K562 (cell line): ENCODE data around the gene SRPK3. TPM values are rescaled to one million over a fixed set of nuclear protein-coding genes. Genes with fewer than 3 reads are reported as not detected.
A peak's percentile ranks its signal among the peaks of the same experiment; 100 is the strongest.

Source experiments
- ADNP ChIP-seq: fragments of 200-800 bp; sonication (Bioruptor generic); IDR thresholded peaks from 2 replicates; pipeline ENCODE4 v1.6.1; 2016; ENCODE audit warnings: missing genetic modification characterization, missing compliant biosample characterization
- CBX3 ChIP-seq, 2 experiments: IDR thresholded peaks; 1 replicate in 1 of 2; 2 replicates in 1 of 2; pipeline ENCODE4 v1.6.1; 2012; ENCODE audit warnings: inconsistent platforms in 2 of 2, low read length in 2 of 2, borderline replicate concordance in 1 of 2, control low read depth in 1 of 2
- CEBPB ChIP-seq: fragments of 450-650 bp; IDR thresholded peaks from 2 replicates; pipeline ENCODE4 v1.6.1; 2016; ENCODE audit warnings: missing genetic modification characterization, missing compliant biosample characterization
- ETS2 ChIP-seq: IDR thresholded peaks from 2 replicates; pipeline ENCODE4 v1.6.1; 2016; ENCODE audit warnings: borderline replicate concordance, missing genetic modification characterization, mild to moderate bottlenecking, moderate library complexity, missing compliant biosample characterization; ENCODE audit not compliant: poor library complexity, severe bottlenecking
- FOXA1 ChIP-seq: fragments of 450-650 bp; IDR thresholded peaks from 2 replicates; pipeline ENCODE4 v1.6.1; 2016; ENCODE audit warnings: mild to moderate bottlenecking, borderline replicate concordance
- KAT2B ChIP-seq: IDR thresholded peaks from one replicate; pipeline ENCODE4 v1.6.1; 2012; ENCODE audit warnings: low read depth, mild to moderate bottlenecking, control low read depth, inconsistent platforms, low read length, moderate library complexity
- PHTF2 ChIP-seq: fragments of 250-450 bp; sonication (Bioruptor Pico); IDR thresholded peaks from 2 replicates; pipeline ENCODE4 v1.5.0; 2021; ENCODE audit warnings: mild to moderate bottlenecking
- POU5F1 ChIP-seq: fragments of 150-350 bp; IDR thresholded peaks from 2 replicates; pipeline ENCODE4 v1.6.1; 2014; ENCODE audit warnings: borderline replicate concordance, low read length, low read depth, mild to moderate bottlenecking; ENCODE audit not compliant: partially characterized antibody
- RHOXF2B ChIP-seq: fragments of 250-450 bp; sonication (Bioruptor Pico); conservative IDR thresholded peaks from 2 replicates; pipeline ENCODE4 v1.5.1; 2021
- SMARCA5 ChIP-seq: fragments of 450-650 bp; IDR thresholded peaks from 2 replicates; pipeline ENCODE4 v1.6.1; 2016
- SRSF1 ChIP-seq: fragments of 200-400 bp; formaldehyde crosslinking; IDR thresholded peaks from 2 replicates; pipeline ENCODE4 v1.6.1; 2017; ENCODE audit warnings: mild to moderate bottlenecking, low read depth, low read length, moderate library complexity
- SRSF3 ChIP-seq: fragments of 200-400 bp; formaldehyde crosslinking; IDR thresholded peaks from 2 replicates; pipeline ENCODE4 v1.6.1; 2016; ENCODE audit warnings: mild to moderate bottlenecking, low read length, moderate library complexity; ENCODE audit not compliant: insufficient read depth
- TAF15 ChIP-seq: fragments of 200-400 bp; formaldehyde crosslinking; IDR thresholded peaks from 2 replicates; pipeline ENCODE4 v1.6.1; 2017; ENCODE audit warnings: mild to moderate bottlenecking, low read depth, low read length, moderate library complexity
- TAL1 ChIP-seq: fragments of 450-650 bp; IDR thresholded peaks from 2 replicates; pipeline ENCODE4 v1.6.1; 2016; ENCODE audit warnings: mild to moderate bottlenecking
- TCF7 ChIP-seq: sonication (generic); IDR thresholded peaks from 2 replicates; pipeline ENCODE4 v1.6.1; 2016; ENCODE audit warnings: antibody characterized with exemption, borderline replicate concordance
- TRIM28 ChIP-seq: fragments of 450-650 bp; IDR thresholded peaks from 2 replicates; pipeline ENCODE4 v1.6.1; 2017
- ZNF23 ChIP-seq: fragments of 250-450 bp; sonication (Bioruptor Pico); IDR thresholded peaks from 2 replicates; pipeline ENCODE4 v1.4.0; 2020; ENCODE audit warnings: mild to moderate bottlenecking
- ZNF444 ChIP-seq: fragments of 250-450 bp; sonication (Bioruptor Pico); IDR thresholded peaks from 2 replicates; pipeline ENCODE4 v1.4.0; 2020; ENCODE audit warnings: mild to moderate bottlenecking, moderate library complexity
- ZNF830 ChIP-seq: fragments of 250-450 bp; sonication (Bioruptor Pico); IDR thresholded peaks from 2 replicates; pipeline ENCODE4 v1.5.0; 2021; ENCODE audit warnings: mild to moderate bottlenecking
- polyA plus RNA-seq, 8 experiments: library from polyadenylated mRNA; depleted of rRNA in 4 of 8; stranded (reverse) in 5 of 8; unstranded in 3 of 8; fragments of >200 nt; fragmentation: Nextera tagmentation in 2 of 8; fragmentation: Illumina TruSeq in 1 of 8; extraction: Ambion mirVana in 2 of 8; extraction: Trizol in 1 of 8; gene quantifications; 2 replicates each; pipeline versions ENCODE4 v1.2.1 to v1.2.3, GENCODE V29; 2011 to 2014; ENCODE audit warnings: inconsistent platforms in 1 of 8, missing spikeins in 1 of 8
- total RNA-seq, 7 experiments: library from RNA; depleted of rRNA in 6 of 7; stranded (reverse); fragments of >200 nt in 6 of 7; fragmentation: Illumina TruSeq in 2 of 7; extraction: Trizol in 2 of 7; gene quantifications; 2 replicates each; pipeline versions ENCODE4 v1.2.1 to v1.2.3, GENCODE V29; 2011 to 2021; ENCODE audit warnings: low replicate concordance in 1 of 7
- TF ChIP-seq, protein P1 (sequence below): fragments of 450-650 bp; IDR thresholded peaks from 2 replicates; pipeline ENCODE4 v1.6.1; 2014; ENCODE audit warnings: low read depth, mild to moderate bottlenecking, moderate library complexity, borderline replicate concordance
- TF ChIP-seq, protein P2 (sequence below): fragments of 250-450 bp; sonication (Bioruptor Pico); IDR thresholded peaks from 2 replicates; pipeline ENCODE4 v1.4.0; 2020; ENCODE audit warnings: mild to moderate bottlenecking
- TF ChIP-seq, protein P3 (sequence below): fragments of 250-450 bp; sonication (Bioruptor Pico); IDR thresholded peaks from 2 replicates; pipeline ENCODE4 v1.4.0; 2020; ENCODE audit warnings: mild to moderate bottlenecking, moderate library complexity

Gene SRPK3
- total and polyA plus RNA-seq, 9 of the 15 experiments (the other 6 are each of a cell fraction or from before 2014, with no cell fraction given): 0.01 to 0.09 (median 0.04) TPM; not detected in 2

DNA sequence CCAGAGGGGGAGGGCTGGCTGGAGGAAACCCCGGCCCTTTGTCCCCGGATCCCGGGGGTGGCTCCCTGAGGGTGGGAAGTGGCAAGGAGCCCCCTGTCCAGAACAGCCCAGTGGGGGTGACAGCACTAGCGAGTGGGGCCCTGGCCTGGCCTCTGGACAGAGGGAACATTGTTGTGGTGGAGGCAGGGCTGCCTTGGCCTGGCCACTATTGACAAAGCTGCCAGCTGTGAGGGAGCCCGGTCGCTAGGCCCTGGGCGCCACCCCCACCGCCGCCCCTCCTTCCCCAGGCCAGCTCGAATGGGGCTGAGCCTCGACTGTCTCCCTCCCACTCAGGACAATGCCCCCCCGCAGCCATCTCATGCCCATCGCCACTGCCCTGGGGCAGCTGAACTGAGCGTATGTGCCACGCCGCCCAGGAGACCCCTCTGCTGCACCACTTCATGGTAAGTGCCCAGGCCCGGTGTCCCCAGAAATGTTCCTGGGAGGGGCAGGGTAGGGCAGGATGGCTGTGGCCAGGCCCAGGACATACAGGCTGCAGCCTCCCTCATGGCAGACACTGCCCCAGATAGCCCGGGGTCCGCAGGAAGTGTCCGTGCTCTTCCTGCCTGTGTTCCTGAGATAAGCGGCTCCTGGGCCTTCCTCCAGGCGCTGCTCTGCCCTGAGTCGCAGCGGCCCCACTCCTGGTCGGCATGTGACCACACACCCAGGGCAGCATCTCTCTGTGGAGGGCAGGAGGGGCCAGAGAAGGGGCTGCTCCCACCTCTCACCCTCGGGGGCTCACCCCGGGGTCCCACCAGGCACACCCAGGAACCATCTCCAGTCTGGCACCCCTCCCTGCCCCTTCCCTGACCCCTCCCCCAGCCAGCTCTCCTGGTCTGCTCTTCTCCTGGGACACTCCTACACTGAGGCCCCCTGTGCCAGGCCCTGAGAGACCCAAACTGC, 15.4 kb upstream of the SRPK3 start (continued):
- TF ChIP-seq, protein P1, sequence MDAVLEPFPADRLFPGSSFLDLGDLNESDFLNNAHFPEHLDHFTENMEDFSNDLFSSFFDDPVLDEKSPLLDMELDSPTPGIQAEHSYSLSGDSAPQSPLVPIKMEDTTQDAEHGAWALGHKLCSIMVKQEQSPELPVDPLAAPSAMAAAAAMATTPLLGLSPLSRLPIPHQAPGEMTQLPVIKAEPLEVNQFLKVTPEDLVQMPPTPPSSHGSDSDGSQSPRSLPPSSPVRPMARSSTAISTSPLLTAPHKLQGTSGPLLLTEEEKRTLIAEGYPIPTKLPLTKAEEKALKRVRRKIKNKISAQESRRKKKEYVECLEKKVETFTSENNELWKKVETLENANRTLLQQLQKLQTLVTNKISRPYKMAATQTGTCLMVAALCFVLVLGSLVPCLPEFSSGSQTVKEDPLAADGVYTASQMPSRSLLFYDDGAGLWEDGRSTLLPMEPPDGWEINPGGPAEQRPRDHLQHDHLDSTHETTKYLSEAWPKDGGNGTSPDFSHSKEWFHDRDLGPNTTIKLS: no peak
- TF ChIP-seq TCF7 (no peak), SRSF3 (no peak), ZNF23 (no peak), RHOXF2B (CRISPR knock-in tag) (no peak), CBX3 (IDR thresholded peaks at IDR 0.05; ENCODE audit: borderline replicate concordance in 1 of 2, low read length in 2 of 2) (peak in 1 of 2 experiments; percentile 63; a peak in 1 of 3 replicates), TRIM28 (no peak), ETS2 (tag) (no peak), KAT2B (no peak), PHTF2 (CRISPR knock-in tag) (no peak), SMARCA5 (no peak), SRSF1 (no peak), TAL1 (peak; percentile 87), ADNP (tag) (no peak), ZNF444 (no peak), ZNF830 (CRISPR knock-in tag) (no peak), POU5F1 (no peak), CEBPB (no peak), TAF15 (no peak), FOXA1 (no peak)
- TF ChIP-seq, protein P2, sequence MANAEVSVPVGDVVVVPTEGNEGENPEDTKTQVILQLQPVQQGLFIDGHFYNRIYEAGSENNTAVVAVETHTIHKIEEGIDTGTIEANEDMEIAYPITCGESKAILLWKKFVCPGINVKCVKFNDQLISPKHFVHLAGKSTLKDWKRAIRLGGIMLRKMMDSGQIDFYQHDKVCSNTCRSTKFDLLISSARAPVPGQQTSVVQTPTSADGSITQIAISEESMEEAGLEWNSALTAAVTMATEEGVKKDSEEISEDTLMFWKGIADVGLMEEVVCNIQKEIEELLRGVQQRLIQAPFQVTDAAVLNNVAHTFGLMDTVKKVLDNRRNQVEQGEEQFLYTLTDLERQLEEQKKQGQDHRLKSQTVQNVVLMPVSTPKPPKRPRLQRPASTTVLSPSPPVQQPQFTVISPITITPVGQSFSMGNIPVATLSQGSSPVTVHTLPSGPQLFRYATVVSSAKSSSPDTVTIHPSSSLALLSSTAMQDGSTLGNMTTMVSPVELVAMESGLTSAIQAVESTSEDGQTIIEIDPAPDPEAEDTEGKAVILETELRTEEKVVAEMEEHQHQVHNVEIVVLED: no peak
- TF ChIP-seq, protein P3, sequence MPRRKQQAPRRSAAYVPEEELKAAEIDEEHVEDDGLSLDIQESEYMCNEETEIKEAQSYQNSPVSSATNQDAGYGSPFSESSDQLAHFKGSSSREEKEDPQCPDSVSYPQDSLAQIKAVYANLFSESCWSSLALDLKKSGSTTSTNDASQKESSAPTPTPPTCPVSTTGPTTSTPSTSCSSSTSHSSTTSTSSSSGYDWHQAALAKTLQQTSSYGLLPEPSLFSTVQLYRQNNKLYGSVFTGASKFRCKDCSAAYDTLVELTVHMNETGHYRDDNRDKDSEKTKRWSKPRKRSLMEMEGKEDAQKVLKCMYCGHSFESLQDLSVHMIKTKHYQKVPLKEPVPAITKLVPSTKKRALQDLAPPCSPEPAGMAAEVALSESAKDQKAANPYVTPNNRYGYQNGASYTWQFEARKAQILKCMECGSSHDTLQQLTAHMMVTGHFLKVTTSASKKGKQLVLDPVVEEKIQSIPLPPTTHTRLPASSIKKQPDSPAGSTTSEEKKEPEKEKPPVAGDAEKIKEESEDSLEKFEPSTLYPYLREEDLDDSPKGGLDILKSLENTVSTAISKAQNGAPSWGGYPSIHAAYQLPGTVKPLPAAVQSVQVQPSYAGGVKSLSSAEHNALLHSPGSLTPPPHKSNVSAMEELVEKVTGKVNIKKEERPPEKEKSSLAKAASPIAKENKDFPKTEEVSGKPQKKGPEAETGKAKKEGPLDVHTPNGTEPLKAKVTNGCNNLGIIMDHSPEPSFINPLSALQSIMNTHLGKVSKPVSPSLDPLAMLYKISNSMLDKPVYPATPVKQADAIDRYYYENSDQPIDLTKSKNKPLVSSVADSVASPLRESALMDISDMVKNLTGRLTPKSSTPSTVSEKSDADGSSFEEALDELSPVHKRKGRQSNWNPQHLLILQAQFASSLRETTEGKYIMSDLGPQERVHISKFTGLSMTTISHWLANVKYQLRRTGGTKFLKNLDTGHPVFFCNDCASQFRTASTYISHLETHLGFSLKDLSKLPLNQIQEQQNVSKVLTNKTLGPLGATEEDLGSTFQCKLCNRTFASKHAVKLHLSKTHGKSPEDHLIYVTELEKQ (CRISPR knock-in tag): no peak
